CD4-positive, CD25-positive, alpha-beta regulatory T cell (primary cell): ENCODE results near the gene FAM25G. TPM values are rescaled to one million over a fixed set of nuclear protein-coding genes. Genes with fewer than 3 reads are reported as not detected.

Source experiments
- ATAC-seq, 2 donors: fragments of 150-1000 bp; cut with Tn5 transposase; one replicate each; pipeline ENCODE4 v1.10.0; 2021; ENCODE audit warnings: low read depth in 2 of 2, moderate number of reproducible peaks in 2 of 2, moderate library complexity in 1 of 2
- DNase-seq, 3 donors: peaks; one replicate each; pipeline versions ENCODE4 v3.0.0 to v3.0.0-alpha.2; 2012 to 2022; ENCODE audit warnings: mixed read lengths in 1 of 3
- H3K27ac ChIP-seq: one replicate; pipeline ENCODE4 v1.7.0; 2013; ENCODE audit warnings: mild to moderate bottlenecking, low read length; ENCODE audit not compliant: insufficient read depth, poor library complexity, severe bottlenecking
- H3K27me3 ChIP-seq: one replicate; pipeline ENCODE4 v1.7.0; 2013; ENCODE audit warnings: low read length; ENCODE audit not compliant: control insufficient read depth, insufficient read depth
- H3K36me3 ChIP-seq: one replicate; pipeline ENCODE4 v1.7.0; 2013; ENCODE audit warnings: mild to moderate bottlenecking, low read length, moderate library complexity; ENCODE audit not compliant: control insufficient read depth, insufficient read depth
- H3K4me1 ChIP-seq: 2 replicates; pipeline ENCODE4 v1.7.0; 2013; ENCODE audit warnings: mild to moderate bottlenecking, low read length; ENCODE audit not compliant: insufficient read depth, control insufficient read depth, poor library complexity, severe bottlenecking
- H3K4me3 ChIP-seq: one replicate; pipeline ENCODE4 v1.7.0; 2013; ENCODE audit warnings: low read depth, mild to moderate bottlenecking, low read length, moderate library complexity
- H3K9me3 ChIP-seq, 2 experiments: 1 replicate in 1 of 2; 2 replicates in 1 of 2; pipeline ENCODE4 v1.7.0; 2013; ENCODE audit warnings: low read length in 2 of 2, mild to moderate bottlenecking in 1 of 2, moderate library complexity in 1 of 2; ENCODE audit not compliant: control insufficient read depth in 2 of 2
- H3K27ac Mint-ChIP-seq, 3 donors: one replicate each; pipeline ENCODE4 v1.8.0; 2020 to 2022; ENCODE audit warnings: mild to moderate bottlenecking in 3 of 3, mixed read lengths in 3 of 3, moderate library complexity in 2 of 3
- H3K27me3 Mint-ChIP-seq: one replicate; pipeline ENCODE4 v1.8.0; 2022; ENCODE audit warnings: mild to moderate bottlenecking, mixed read lengths
- H3K36me3 Mint-ChIP-seq: one replicate; pipeline ENCODE4 v1.8.0; 2020; ENCODE audit warnings: mixed read lengths
- H3K4me1 Mint-ChIP-seq, 4 donors: one replicate each; pipeline ENCODE4 v1.8.0; 2020 to 2022; ENCODE audit warnings: mixed read lengths in 4 of 4, mild to moderate bottlenecking in 1 of 4
- H3K4me3 Mint-ChIP-seq, 4 donors: one replicate each; pipeline ENCODE4 v1.8.0; 2020 to 2022; ENCODE audit warnings: mild to moderate bottlenecking in 4 of 4, mixed read lengths in 4 of 4, moderate library complexity in 3 of 4
- H3K9me3 Mint-ChIP-seq, 7 donors: one replicate each; pipeline ENCODE4 v1.8.0; 2020 to 2022; ENCODE audit warnings: mixed read lengths in 7 of 7, mild to moderate bottlenecking in 3 of 7, moderate library complexity in 2 of 7
- polyA plus RNA-seq, 4 donors: library from polyadenylated mRNA; unstranded; fragments of 300-500 nt; fragmentation: Illumina TruSeq; gene quantifications; one replicate each; pipeline ENCODE4 v1.2.3, GENCODE V29; 2021
- total RNA-seq: library from RNA; stranded (reverse); gene quantifications from one replicate; pipeline ENCODE4 v1.2.3, GENCODE V29; 2022

Gene FAM25G
- total and polyA plus RNA-seq, 5 donors from 2014 or later: not detected

DNA sequence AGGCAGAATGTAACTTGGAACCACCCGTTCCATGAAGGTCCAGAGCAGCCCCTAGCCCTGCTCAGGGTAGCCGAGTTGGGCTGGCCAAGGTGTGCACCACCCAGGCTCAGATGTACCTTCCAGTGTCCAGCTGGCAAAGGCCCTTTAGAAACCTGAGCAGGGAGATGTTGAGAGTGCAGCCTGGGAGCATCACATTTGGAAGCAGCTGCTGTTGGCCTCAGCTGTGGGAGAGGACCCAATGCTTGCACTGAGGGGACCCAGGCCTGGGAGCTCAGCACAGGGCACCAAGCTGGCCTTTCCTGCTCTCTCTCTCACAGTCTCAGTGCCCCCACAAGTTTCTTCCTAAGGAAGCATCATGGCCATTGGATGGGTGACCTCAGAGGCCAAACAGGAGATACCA lies 41.1 kb downstream of the FAM25G start:
- Histone ChIP-seq H3K27me3 (no peaks in the 10 kb centered on the region), H3K4me1 (no peaks in the 10 kb centered on the region), H3K4me3 (no peak overlapping the region), H3K9me3 (peaks cover 3 to 5% of the 10 kb centered on the region in 2 experiments), H3K36me3 (no peaks in the 10 kb centered on the region), H3K27ac (no peak overlapping the region)
- H3K4me3 Mint-ChIP-seq: no peak overlapping the region
- peaks cover 4% of the 10 kb centered on the region for H3K27me3 Mint-ChIP-seq
- no peak overlapping the region for H3K27ac Mint-ChIP-seq
- DNase-seq (no peak), ATAC-seq (no peak)
- H3K9me3 Mint-ChIP-seq: peaks cover 0 to 8% (median 2%) of the 10 kb centered on the region in 7 donors
- no peaks in the 10 kb centered on the region for H3K36me3 Mint-ChIP-seq
- H3K4me1 Mint-ChIP-seq: no peaks in the 10 kb centered on the region

GRCh38 chr10:47449979-47450378 lies 41.5 kb downstream of the FAM25G start:
- DNase-seq (no peak), ATAC-seq (no peak)
- H3K9me3 Mint-ChIP-seq: peaks cover 0 to 12% (median 5%) of the 10 kb centered on the region in 7 donors
- no peak overlapping the region for H3K4me3 Mint-ChIP-seq
- Histone ChIP-seq H3K4me3 (no peak overlapping the region), H3K36me3 (no peaks in the 10 kb centered on the region), H3K27ac (no peak overlapping the region), H3K4me1 (no peaks in the 10 kb centered on the region), H3K9me3 (peaks cover 8 to 10% of the 10 kb centered on the region in 2 experiments), H3K27me3 (no peaks in the 10 kb centered on the region)
- peaks cover 4% of the 10 kb centered on the region for H3K27me3 Mint-ChIP-seq
- H3K36me3 Mint-ChIP-seq: no peaks in the 10 kb centered on the region
- H3K4me1 Mint-ChIP-seq: no peaks in the 10 kb centered on the region
- no peak overlapping the region for H3K27ac Mint-ChIP-seq

- H3K4me1 Mint-ChIP-seq: no peaks in the 10 kb centered on the region
- Histone ChIP-seq H3K4me1 (no peaks in the 10 kb centered on the region), H3K27me3 (no peaks in the 10 kb centered on the region), H3K27ac (no peak overlapping the region), H3K9me3 (peaks cover 8 to 10% of the 10 kb centered on the region in 2 experiments), H3K4me3 (no peak overlapping the region), H3K36me3 (no peaks in the 10 kb centered on the region)
- no peak overlapping the region for H3K4me3 Mint-ChIP-seq
- peaks cover 0 to 12% (median 5%) of the 10 kb centered on the region in 7 donors for H3K9me3 Mint-ChIP-seq
- DNase-seq (no peak), ATAC-seq (no peak)
- H3K36me3 Mint-ChIP-seq: no peaks in the 10 kb centered on the region
- H3K27ac Mint-ChIP-seq: no peak overlapping the region
- H3K27me3 Mint-ChIP-seq: peaks cover 4% of the 10 kb centered on the region
Observed at GRCh38 chr10:47449102-47449978, 42.2 kb downstream of the FAM25G start.

- ATAC-seq: no peak
Observed at GRCh38 chr10:47447705-47448104, 43.8 kb downstream of the FAM25G start.

DNA sequence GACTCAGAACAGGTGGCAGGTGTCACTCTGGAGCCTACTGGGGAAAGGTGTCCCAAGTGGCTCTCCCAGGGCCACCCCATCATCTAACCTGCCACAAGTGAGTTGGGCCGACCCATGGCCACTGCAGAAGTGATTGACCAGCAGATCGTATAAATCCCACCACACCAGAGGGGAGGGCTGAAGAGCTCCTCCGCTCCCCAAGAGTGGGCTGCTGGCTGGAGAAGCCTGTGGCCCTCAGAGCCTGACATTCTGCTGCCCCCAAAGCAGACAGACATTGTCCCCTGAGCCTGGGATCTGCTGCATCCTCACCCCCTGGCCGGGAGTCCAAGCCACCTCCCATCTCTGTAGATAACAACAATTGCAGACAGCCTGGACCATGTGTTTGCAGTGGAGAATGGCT lies 44.3 kb downstream of the FAM25G start:
- H3K4me1 Mint-ChIP-seq: no peaks in the 10 kb centered on the region
- H3K27me3 Mint-ChIP-seq: peaks cover 4% of the 10 kb centered on the region
- H3K4me3 Mint-ChIP-seq: no peak overlapping the region
- no peaks in the 10 kb centered on the region for H3K36me3 Mint-ChIP-seq
- Histone ChIP-seq H3K27me3 (no peaks in the 10 kb centered on the region), H3K4me1 (no peaks in the 10 kb centered on the region), H3K27ac (no peak overlapping the region), H3K9me3 (peaks cover 8 to 10% of the 10 kb centered on the region in 2 experiments), H3K36me3 (no peaks in the 10 kb centered on the region), H3K4me3 (no peak overlapping the region)
- no peak overlapping the region for H3K27ac Mint-ChIP-seq
- no peak for DNase-seq
- ATAC-seq: no peak
- H3K9me3 Mint-ChIP-seq: peaks cover 0 to 14% (median 10%) of the 10 kb centered on the region in 7 donors

More at GRCh38 chr10:47447705-47448104, 43.8 kb downstream of the FAM25G start:
- Histone ChIP-seq H3K27ac (no peak overlapping the region), H3K36me3 (no peaks in the 10 kb centered on the region), H3K4me1 (no peaks in the 10 kb centered on the region), H3K27me3 (no peaks in the 10 kb centered on the region), H3K4me3 (no peak overlapping the region), H3K9me3 (peaks cover 8 to 10% of the 10 kb centered on the region in 2 experiments)
- DNase-seq: no peak
- H3K4me3 Mint-ChIP-seq: no peak overlapping the region
- H3K27me3 Mint-ChIP-seq: peaks cover 4% of the 10 kb centered on the region
- no peaks in the 10 kb centered on the region for H3K36me3 Mint-ChIP-seq
- no peak overlapping the region for H3K27ac Mint-ChIP-seq
- peaks cover 0 to 14% (median 10%) of the 10 kb centered on the region in 7 donors for H3K9me3 Mint-ChIP-seq
- H3K4me1 Mint-ChIP-seq: no peaks in the 10 kb centered on the region

DNA sequence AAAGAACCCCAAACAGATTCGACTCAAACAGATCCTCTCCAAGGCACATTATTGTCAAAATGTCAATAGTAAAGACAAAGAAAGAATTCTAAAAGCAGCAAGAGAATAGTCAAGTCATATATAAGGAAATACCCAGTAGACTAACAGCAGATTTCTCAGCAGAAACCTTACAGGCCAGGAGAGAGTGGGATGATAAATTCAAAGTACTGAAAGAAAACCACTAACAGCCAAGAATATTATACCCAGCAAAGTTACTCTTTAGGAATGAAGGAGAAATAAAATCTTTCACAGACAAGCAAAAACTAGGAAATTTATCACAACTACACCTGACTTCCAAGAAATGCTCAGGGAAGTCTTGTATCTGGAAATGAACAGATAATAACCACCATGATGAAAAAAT lies 45.8 kb downstream of the FAM25G start:
- Histone ChIP-seq H3K27me3 (no peaks in the 10 kb centered on the region), H3K36me3 (no peaks in the 10 kb centered on the region), H3K9me3 (peaks cover 8 to 10% of the 10 kb centered on the region in 2 experiments), H3K27ac (no peak overlapping the region), H3K4me1 (no peaks in the 10 kb centered on the region), H3K4me3 (no peak overlapping the region)
- no peak overlapping the region for H3K4me3 Mint-ChIP-seq
- peaks cover 6% of the 10 kb centered on the region for H3K27me3 Mint-ChIP-seq
- no peak for ATAC-seq
- no peak for DNase-seq
- H3K4me1 Mint-ChIP-seq: no peaks in the 10 kb centered on the region
- no peaks in the 10 kb centered on the region for H3K36me3 Mint-ChIP-seq
- no peak overlapping the region for H3K27ac Mint-ChIP-seq
- peaks cover 0 to 14% (median 12%) of the 10 kb centered on the region in 7 donors for H3K9me3 Mint-ChIP-seq

DNA sequence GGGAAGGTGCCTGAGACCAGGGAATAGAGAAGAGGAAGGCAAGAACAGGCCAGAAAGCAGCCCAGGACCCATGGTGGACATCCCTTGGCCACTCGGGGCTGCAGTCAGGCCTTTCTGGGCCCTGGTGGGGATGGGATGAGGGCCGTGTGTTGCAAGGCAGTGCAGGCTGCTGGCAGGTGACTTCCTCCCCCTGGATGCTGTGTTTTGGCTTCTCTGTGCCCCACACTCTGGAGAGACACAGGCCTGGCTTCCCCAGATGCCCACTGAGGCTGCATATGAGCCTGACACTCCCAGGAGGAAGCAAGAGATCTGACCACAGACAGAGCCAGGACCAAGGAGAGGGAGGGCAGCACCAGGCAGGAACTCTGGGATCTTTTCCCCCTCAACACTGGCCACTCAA lies 47.5 kb downstream of the FAM25G start:
- Histone ChIP-seq H3K27ac (no peak overlapping the region), H3K27me3 (peaks cover 4% of the 10 kb centered on the region), H3K4me1 (no peaks in the 10 kb centered on the region), H3K36me3 (no peaks in the 10 kb centered on the region), H3K9me3 (peaks cover 10 to 11% of the 10 kb centered on the region in 2 experiments), H3K4me3 (no peak overlapping the region)
- ATAC-seq: no peak
- peaks cover 0 to 14% (median 12%) of the 10 kb centered on the region in 7 donors for H3K9me3 Mint-ChIP-seq
- no peaks in the 10 kb centered on the region for H3K4me1 Mint-ChIP-seq
- H3K27ac Mint-ChIP-seq: no peak overlapping the region
- peaks cover 6% of the 10 kb centered on the region for H3K27me3 Mint-ChIP-seq
- DNase-seq: no peak
- no peak overlapping the region for H3K4me3 Mint-ChIP-seq
- H3K36me3 Mint-ChIP-seq: no peaks in the 10 kb centered on the region

DNA sequence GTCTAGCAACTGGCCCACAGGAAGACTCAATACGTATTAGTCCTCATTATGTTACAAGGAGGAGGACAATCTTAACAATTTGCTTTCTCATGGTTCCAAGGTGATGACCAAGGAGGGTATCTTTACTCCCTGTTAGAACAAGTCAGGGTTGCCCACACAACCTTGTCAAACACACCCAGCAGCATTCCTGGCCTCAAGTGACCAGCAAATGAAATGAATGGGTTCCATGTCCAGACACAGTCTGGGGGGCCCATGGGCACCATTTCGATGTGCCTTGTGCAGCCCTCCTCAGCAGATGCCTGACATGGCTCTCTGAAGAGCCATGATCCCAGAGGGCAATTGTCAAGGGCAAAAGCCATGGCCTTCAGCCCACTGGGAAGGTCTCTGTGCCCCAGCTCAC lies 48.4 kb downstream of the FAM25G start:
- no peak overlapping the region for H3K27ac ChIP-seq
- no peaks in the 10 kb centered on the region for H3K36me3 Mint-ChIP-seq
- DNase-seq: no peak
- no peak overlapping the region for H3K4me3 ChIP-seq
- no peaks in the 10 kb centered on the region for H3K4me1 Mint-ChIP-seq
- peaks cover 0 to 18% (median 12%) of the 10 kb centered on the region in 7 donors for H3K9me3 Mint-ChIP-seq
- H3K27me3 Mint-ChIP-seq: peaks cover 6% of the 10 kb centered on the region
- no peaks in the 10 kb centered on the region for H3K36me3 ChIP-seq
- H3K9me3 ChIP-seq: peaks cover 15 to 16% of the 10 kb centered on the region in 2 experiments
- no peaks in the 10 kb centered on the region for H3K4me1 ChIP-seq
- H3K27ac Mint-ChIP-seq: no peak overlapping the region
- no peak for ATAC-seq
- peaks cover 7% of the 10 kb centered on the region for H3K27me3 ChIP-seq
- no peak overlapping the region for H3K4me3 Mint-ChIP-seq
